Mesenchymal stem cell (in vitro differentiated cells and primary cell): ENCODE results near the gene EGFL8. TPM values are rescaled to one million over a fixed set of nuclear protein-coding genes. Genes with fewer than 3 reads are reported as not detected.

Experiments
- DNase-seq: peaks from one replicate; pipeline ENCODE4 v3.0.0-alpha.2; 2013
- H2AFZ ChIP-seq: one replicate; pipeline ENCODE4 v1.6.1; 2013; ENCODE audit warnings: low read depth, mild to moderate bottlenecking, control low read depth, inconsistent platforms, low read length, moderate library complexity
- H2AK5ac ChIP-seq: 2 replicates; pipeline ENCODE4 v1.6.1; 2013; ENCODE audit warnings: low read length, moderate library complexity, mild to moderate bottlenecking, inconsistent platforms; ENCODE audit not compliant: severe bottlenecking
- H2BK120ac ChIP-seq: one replicate; pipeline ENCODE4 v1.6.1; 2013; ENCODE audit warnings: low read depth, mild to moderate bottlenecking, inconsistent platforms, low read length, moderate library complexity
- H2BK12ac ChIP-seq, 2 experiments: one replicate each; pipeline ENCODE4 v1.6.1; 2013; ENCODE audit warnings: inconsistent platforms in 2 of 2, low read length in 2 of 2, mild to moderate bottlenecking in 2 of 2, moderate library complexity in 2 of 2, control low read depth in 1 of 2
- H2BK15ac ChIP-seq: one replicate; pipeline ENCODE4 v1.6.1; 2013; ENCODE audit warnings: mild to moderate bottlenecking, low read depth, inconsistent platforms; ENCODE audit not compliant: poor library complexity, severe bottlenecking
- H2BK5ac ChIP-seq: 2 replicates; pipeline ENCODE4 v1.6.1; 2013; ENCODE audit warnings: low read depth, mild to moderate bottlenecking, low read length, control low read depth, inconsistent platforms; ENCODE audit not compliant: poor library complexity, severe bottlenecking
- H3K14ac ChIP-seq, 2 experiments: one replicate each; pipeline ENCODE4 v1.6.1; 2013; ENCODE audit warnings: inconsistent platforms in 2 of 2, low read length in 2 of 2, control low read depth in 1 of 2, mild to moderate bottlenecking in 1 of 2, moderate library complexity in 1 of 2
- H3K18ac ChIP-seq, 2 experiments: one replicate each; pipeline ENCODE4 v1.6.1; 2013; ENCODE audit warnings: inconsistent platforms in 2 of 2, low read length in 2 of 2, control low read depth in 1 of 2, low read depth in 1 of 2, mild to moderate bottlenecking in 1 of 2
- H3K23ac ChIP-seq, 2 experiments: one replicate each; pipeline ENCODE4 v1.6.1; 2013; ENCODE audit warnings: inconsistent platforms in 2 of 2, low read length in 2 of 2, mild to moderate bottlenecking in 2 of 2, moderate library complexity in 2 of 2, control low read depth in 1 of 2
- H3K27ac ChIP-seq: 2 replicates; pipeline ENCODE4 v1.5.1; 2013; ENCODE audit warnings: mild to moderate bottlenecking, moderate library complexity, low read length, control low read depth, inconsistent platforms; ENCODE audit not compliant: poor library complexity, severe bottlenecking
- H3K27me3 ChIP-seq, 2 experiments: 2 replicates each; pipeline versions ENCODE4 v1.6.1 to v1.7.0; 2013; ENCODE audit warnings: low read length in 2 of 2, mild to moderate bottlenecking in 2 of 2, moderate library complexity in 2 of 2, control low read depth in 1 of 2, inconsistent platforms in 1 of 2; ENCODE audit not compliant: control insufficient read depth in 1 of 2, insufficient read depth in 1 of 2
- H3K36me3 ChIP-seq, 2 experiments: 2 replicates each; pipeline versions ENCODE4 v1.6.1 to v1.7.0; 2013; ENCODE audit warnings: low read length in 2 of 2, control low read depth in 1 of 2, inconsistent platforms in 1 of 2, low read depth in 1 of 2, mild to moderate bottlenecking in 1 of 2; ENCODE audit not compliant: insufficient read depth in 2 of 2, control insufficient read depth in 1 of 2
- H3K4ac ChIP-seq, 2 experiments: one replicate each; pipeline ENCODE4 v1.6.1; 2013; ENCODE audit warnings: inconsistent platforms in 2 of 2, low read length in 2 of 2, mild to moderate bottlenecking in 2 of 2, moderate library complexity in 2 of 2, control low read depth in 1 of 2, low read depth in 1 of 2
- H3K4me1 ChIP-seq: 2 replicates; pipeline ENCODE4 v1.6.1; 2013; ENCODE audit warnings: low read depth, low read length, control low read depth; ENCODE audit not compliant: control insufficient read depth, insufficient read depth
- H3K4me2 ChIP-seq: 2 replicates; pipeline ENCODE4 v1.6.1; 2013; ENCODE audit warnings: low read length, mild to moderate bottlenecking, inconsistent platforms; ENCODE audit not compliant: poor library complexity, severe bottlenecking
- H3K4me3 ChIP-seq, 2 experiments: 2 replicates each; pipeline versions ENCODE4 v1.5.1 to v1.7.0; 2013; ENCODE audit warnings: low read length in 2 of 2, mild to moderate bottlenecking in 2 of 2, control low read depth in 1 of 2, low read depth in 1 of 2; ENCODE audit not compliant: insufficient read depth in 1 of 2
- H3K79me1 ChIP-seq: replicated peaks from 2 replicates; pipeline ENCODE4 v1.6.1; 2013; ENCODE audit warnings: mild to moderate bottlenecking, control low read depth, low read length, inconsistent platforms; ENCODE audit not compliant: poor library complexity, severe bottlenecking
- H3K9ac ChIP-seq: 2 replicates; pipeline ENCODE4 v1.7.0; 2013; ENCODE audit warnings: mild to moderate bottlenecking, low read length, moderate library complexity
- H3K9me3 ChIP-seq: 2 replicates; pipeline ENCODE4 v1.7.0; 2013; ENCODE audit warnings: mild to moderate bottlenecking, low read length; ENCODE audit not compliant: control insufficient read depth
- H4K8ac ChIP-seq: one replicate; pipeline ENCODE4 v1.6.1; 2013; ENCODE audit warnings: inconsistent platforms, mild to moderate bottlenecking, low read length, moderate library complexity
- H4K91ac ChIP-seq: one replicate; pipeline ENCODE4 v1.6.1; 2013; ENCODE audit warnings: mild to moderate bottlenecking, low read length, inconsistent platforms
- WGBS: methylation state at CpG from one replicate; pipeline ENCODE4 v1.1.7; 2013; ENCODE audit warnings: mixed read lengths; 5-methylcytosine and 5-hydroxymethylcytosine counted together
- small RNA-seq: library from polyadenylated mRNA; stranded (forward); fragments of <200 nt; extraction: miRNeasy Mini kit (QIAGEN cat#:217004); gene quantifications from one replicate; pipeline ENCODE3, GENCODE V24; 2013; ENCODE audit warnings: low read depth

EGFL8 gene

GRCh38 chr6:32216285-32216684, 51.9 kb downstream of the EGFL8 start:
- Histone ChIP-seq H2BK15ac (no peak overlapping the region), H3K4ac (no peak overlapping the region), H3K18ac (no peak overlapping the region), H2AFZ (no peak overlapping the region), H3K79me1 (no peaks in the 10 kb centered on the region), H3K4me1 (no peaks in the 10 kb centered on the region), H3K36me3 (peaks cover 0 to 2% of the 10 kb centered on the region in 2 experiments), H3K4me2 (no peak overlapping the region), H4K8ac (no peak overlapping the region), H4K91ac (no peak overlapping the region), H2BK12ac (no peak overlapping the region), H2BK5ac (no peak overlapping the region), H2AK5ac (no peak overlapping the region), H3K4me3 (no peak overlapping the region), H3K14ac (no peak overlapping the region), H2BK120ac (no peak overlapping the region), H3K27me3 (peaks cover 44 to 51% of the 10 kb centered on the region in 2 experiments), H3K9ac (no peak overlapping the region), H3K27ac (no peak overlapping the region), H3K9me3 (no peaks in the 10 kb centered on the region), H3K23ac (no peak overlapping the region)
- WGBS, result 89% methylated on average over 10 of the region's 10 CpGs
- no peak for DNase-seq

GRCh38 chr6:32216998-32217397, 52.6 kb downstream of the EGFL8 start:
- Histone ChIP-seq H3K14ac (no peak overlapping the region), H3K36me3 (peaks cover 0 to 2% of the 10 kb centered on the region in 2 experiments), H3K9ac (no peak overlapping the region), H2BK15ac (no peak overlapping the region), H2BK5ac (no peak overlapping the region), H3K9me3 (no peaks in the 10 kb centered on the region), H3K27me3 (peaks cover 44 to 58% of the 10 kb centered on the region in 2 experiments), H3K23ac (no peak overlapping the region), H2AFZ (no peak overlapping the region), H3K4me3 (no peak overlapping the region), H2BK12ac (no peak overlapping the region), H3K4me1 (no peaks in the 10 kb centered on the region), H3K27ac (no peak overlapping the region), H2BK120ac (no peak overlapping the region), H3K18ac (no peak overlapping the region), H3K4ac (no peak overlapping the region), H4K91ac (no peak overlapping the region), H3K4me2 (no peak overlapping the region), H3K79me1 (no peaks in the 10 kb centered on the region), H4K8ac (no peak overlapping the region), H2AK5ac (no peak overlapping the region)
- WGBS, result 86% methylated on average over 11 of the region's 11 CpGs
- DNase-seq, result no peak

Small RNA genes within 50 kb of the gene (small RNA-seq; reads per million reads assigned to genes)
- gene AL662884.1 (not detected), gene MIR6833 (not detected)
